COLO668 (cell line): ENCODE measurements around the gene SPTBN2.
A peak's percentile ranks its signal among the peaks of the same experiment; 100 is the strongest.

Experiments used
- DNase-seq: peaks from one replicate; lab custom pipeline; 2025; ENCODE audit not compliant: unreplicated experiment; lab: John Stamatoyannopoulos, UW

Gene SPTBN2

DNA sequence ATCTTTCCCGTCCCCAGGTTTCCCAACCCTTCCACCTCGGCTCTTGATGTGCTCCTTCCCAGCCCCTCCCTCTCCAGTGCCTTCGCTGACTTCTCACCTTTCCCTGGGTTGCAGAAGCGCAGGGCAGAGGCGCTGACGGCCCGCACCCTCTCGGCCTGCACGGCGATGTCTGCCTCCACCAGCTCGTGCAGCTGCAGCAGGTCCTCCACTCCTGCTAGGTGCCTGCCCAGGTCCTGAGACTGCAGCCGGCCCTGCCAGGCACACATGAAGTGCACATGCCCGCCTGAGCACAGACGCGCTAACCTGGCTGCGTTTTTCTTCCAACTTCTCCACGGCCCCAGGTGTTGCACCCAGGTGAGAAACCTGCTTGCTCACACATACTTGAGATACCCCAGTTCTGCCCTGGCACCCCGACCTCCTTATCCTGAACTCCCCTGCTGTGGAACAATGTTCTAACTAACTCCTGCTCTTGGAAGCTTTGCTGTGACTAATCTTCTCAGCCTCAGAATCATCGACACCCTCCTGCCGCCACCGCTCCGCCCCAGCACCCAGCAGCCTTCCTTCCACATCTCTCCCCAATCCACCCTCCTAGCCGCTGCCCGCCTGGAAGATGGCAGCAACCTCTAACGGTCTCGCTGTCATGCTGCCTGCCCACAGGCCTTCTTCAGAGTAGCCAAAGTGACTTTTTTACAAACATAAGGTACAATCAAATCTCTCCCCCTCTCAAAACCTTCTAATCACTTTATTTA lies 23.3 kb downstream of the SPTBN2 start:
- DNase-seq = no peak

DNA sequence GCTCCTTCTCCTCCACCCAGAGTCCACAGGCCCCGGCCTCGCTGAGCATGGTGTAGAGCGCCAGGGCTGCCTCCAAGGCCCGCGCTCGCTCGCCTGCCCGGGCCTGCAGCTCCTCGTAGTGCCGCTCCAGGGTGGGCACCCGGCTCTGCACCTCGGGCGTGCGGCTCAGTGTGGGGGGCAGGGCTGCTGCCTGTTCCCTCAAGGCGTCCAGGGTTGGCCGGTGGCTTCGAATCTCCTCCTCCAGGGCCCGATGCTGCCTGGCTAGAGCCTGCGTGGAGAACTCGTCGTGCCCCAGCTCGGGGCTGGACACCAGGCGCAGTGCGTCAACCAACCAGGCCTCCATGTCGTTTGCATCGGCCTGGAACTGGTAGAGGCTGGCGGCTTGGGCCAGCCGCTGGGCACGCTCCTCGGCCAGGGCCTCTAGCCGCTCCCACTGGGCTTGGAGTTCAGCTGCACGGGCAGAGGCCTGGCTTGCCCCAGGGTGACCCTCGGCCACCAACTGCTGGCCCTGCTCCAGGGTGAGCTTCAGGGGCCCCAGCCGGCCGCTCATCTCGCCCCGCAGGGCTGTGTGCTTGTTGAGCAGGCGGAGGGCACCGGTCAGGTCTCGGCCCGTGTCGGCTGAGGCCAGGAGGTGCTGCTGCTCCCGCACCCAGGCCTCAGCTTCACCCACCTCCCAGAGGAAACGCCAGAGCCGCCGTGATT lies 24.2 kb downstream of the SPTBN2 start:
- DNase-seq = no peak

DNA sequence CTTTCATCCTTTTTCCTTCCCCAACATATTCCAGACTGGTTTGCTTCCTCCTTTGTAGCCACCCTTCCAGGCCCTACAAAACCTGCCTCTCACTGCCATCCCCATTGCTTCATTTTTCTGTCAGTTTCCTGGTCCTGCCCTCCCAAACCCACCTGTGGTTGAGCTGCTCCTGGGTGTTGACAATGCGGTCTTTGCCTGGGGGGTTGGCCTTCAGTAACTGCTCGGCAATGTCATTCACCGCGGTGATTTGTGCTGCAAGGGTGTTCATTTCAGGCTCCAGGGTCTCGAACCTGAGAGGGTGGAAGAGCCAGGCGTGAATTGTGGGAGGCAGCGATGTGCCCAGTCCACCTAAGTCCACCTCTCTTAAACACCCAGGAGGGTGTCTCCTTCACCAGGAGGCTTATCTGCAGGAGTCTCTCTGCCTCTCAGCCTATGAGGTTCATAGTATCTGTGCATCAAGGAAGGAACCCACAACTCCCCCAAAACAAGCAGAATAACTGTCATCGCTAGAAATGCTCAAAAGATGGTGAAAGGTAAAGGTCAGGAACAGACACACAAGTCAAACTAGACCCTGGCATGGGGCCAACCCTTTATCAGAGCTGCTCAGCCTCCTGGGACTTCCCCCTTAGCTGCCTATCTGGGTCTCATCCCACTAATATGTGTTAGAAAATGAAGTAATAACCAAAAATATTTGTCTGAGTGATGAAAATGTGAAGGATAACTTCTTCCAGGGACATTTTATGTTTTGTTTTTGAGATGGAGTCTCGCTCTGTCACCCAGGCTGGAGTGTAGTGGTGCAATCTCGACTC lies 27.4 kb downstream of the SPTBN2 start:
- DNase-seq = no peak

DNA sequence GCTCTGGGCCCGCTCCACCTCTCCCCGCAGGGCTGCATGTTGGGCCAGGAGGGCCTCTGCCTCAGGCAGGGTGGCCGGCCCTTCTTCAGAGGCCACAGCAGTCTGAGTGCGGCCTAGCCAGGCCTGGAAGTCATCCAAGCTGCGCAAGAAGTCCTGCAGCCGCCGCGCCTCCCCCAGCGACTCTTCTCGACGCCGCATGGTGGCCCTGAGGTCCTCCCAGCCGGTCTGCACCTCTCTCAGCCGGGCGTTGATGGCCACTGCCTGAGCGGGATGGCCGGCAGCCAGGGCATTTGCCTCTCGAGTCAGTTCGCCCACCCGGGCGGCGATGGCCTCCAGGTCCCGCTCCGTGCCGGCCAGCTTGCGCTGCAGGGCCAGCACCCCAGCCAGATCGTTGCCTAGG lies 28.3 kb downstream of the SPTBN2 start:
- DNase-seq = no peak

DNA sequence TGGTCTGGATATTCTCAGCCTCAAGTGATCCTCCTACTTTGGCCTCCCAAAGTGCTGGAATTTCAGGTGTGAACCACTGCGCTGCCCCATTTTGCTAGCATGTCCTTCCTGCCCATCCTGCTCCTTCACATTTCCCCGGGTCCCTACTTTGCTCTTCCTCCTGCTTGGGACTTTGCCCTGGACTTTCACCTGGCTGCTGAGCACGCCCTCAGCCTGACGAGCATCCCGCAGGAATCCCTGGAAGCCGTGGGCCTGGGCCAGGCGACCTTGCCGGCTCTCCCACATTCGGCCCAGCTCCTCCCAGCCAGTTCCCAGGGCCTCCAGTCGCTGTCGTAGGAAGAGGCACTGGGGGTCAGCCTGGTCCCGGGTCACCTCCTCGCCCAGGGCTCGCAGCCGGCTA lies 28.7 kb downstream of the SPTBN2 start:
- DNase-seq = no peak

DNA sequence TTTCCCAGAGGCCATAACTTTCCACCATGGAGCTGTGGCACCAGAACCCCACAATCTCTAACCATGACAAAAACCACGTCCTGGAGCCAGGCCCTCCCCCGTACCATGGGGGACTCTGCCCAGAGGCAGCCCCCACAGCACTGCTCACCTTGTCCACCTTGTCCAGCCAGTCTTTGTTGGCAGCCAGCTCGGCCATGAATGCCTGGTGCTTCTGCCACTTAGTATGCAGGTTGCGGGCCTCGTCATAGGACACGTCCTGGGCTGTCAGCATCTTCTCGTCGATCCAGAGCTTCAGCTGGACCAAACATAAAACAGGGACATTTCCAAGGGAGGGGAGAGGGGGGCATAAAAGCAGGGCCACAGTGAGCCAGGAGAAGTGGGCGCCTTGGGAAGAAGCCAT lies 30.5 kb downstream of the SPTBN2 start:
- no peak for DNase-seq

DNA sequence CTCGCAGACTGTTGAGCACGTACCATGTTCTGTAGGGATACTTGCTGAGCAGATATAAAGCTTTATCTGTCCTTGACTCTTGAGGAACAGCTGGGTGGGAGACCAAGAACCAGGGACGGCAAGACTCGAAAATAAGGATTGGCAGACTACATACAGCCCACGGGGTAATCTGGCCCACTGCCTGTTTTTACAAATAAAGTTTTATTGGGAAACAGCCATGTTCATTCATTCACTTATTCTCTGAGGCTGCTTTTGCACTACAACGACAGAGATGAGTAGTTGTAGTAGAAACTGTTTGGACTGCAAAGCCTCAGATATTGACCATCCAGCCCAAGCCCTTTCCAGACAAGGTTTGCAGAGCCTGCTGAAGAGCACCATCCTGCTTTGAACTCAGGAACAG lies 31.0 kb downstream of the SPTBN2 start:
- no peak for DNase-seq

DNA sequence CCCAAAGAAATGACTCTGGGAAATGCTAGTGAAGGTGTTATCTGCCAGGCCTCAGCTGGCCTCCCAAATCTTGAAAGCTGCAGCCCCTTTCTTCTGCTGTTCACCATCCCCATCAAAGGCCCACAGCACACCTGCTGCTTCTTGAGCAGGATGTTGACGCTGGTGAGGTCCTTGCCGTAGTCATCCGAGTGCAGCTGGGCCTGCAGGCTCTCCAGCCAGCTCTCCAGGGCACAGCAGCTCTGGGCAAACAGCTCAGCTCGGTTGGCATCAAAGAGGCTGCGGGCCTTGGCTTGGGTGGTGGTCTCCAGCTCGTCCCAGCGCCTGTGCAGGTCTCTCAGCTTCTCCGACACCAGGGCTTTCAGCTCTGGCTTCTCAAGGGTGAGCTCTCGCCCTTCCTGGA lies 32.9 kb downstream of the SPTBN2 start:
- DNase-seq = no peak

DNA sequence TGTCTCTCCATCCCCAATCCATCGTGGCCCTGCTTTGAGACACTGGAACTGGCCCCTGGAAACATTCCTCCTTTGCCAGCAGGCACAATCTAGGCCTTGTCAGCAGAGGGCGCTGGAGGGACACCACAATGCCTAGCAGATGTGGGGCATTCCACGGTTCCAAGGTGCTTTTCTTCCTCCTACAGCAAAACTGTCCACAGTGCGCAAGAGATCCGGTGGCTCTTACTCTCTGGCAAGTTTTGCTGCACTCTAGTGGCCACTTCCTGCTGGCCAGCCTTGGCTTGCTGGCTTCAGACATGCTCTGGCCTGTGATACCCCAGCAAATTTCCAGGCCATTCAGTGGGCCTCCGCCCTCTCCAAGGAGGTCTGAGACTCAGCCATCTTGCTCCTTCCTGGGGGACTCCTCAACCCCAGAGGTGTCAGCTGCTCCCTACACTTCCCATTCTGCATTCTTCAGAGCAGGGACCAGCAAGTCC lies 34.2 kb downstream of the SPTBN2 start:
- DNase-seq = peak; percentile 85

DNA sequence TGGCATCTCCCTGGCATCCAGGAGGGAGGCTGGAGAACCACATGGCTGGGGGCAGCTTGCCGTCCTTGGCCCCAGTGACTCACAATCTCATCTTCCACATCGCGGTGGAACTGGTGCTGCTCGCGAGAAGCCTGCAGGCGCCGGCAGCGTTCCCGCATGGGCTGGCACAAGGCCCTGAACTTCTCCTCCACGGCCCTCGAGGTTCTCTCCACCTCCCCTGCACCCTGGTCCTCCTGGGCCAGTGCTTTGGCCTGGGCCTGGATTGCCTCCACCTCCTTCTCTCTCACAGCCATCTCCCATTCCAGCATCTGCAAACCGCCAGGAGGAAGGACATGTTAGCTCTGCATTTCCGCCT lies 35.0 kb downstream of the SPTBN2 start:
- no peak for DNase-seq

DNA sequence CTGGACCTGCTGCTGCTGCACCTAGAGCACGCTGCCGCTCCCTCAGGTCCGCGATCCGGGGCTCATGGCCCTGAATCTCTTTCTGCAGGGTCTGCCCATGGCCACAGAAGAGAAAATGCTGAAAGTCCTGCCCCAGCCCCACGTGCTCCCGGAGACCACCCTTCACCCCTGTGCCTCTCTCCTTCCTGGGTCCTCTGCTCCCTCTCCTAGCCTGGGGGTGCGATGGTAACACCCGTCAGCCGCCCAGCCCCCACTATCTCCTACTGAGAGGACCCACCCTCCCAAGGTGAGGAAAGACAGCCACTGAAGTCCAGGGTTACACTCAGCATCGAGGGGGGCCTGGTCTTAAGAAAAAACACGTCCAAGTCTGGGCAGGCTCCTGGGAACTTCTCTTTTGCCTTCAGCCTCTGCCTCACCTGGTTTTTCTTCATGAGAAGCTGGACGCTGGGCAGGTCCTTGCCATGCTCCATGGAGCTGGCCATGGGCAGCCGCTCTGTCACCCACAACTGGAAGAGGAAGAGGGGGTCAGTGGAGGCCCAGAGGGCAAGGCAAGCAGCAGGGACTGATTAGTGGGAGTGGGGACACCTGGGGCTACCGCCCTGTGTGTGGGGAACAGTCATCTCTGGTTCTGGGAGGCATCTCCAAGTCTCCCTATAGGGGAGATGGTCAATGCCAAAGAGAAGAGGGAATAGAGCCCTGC lies 35.5 kb downstream of the SPTBN2 start:
- no peak for DNase-seq

DNA sequence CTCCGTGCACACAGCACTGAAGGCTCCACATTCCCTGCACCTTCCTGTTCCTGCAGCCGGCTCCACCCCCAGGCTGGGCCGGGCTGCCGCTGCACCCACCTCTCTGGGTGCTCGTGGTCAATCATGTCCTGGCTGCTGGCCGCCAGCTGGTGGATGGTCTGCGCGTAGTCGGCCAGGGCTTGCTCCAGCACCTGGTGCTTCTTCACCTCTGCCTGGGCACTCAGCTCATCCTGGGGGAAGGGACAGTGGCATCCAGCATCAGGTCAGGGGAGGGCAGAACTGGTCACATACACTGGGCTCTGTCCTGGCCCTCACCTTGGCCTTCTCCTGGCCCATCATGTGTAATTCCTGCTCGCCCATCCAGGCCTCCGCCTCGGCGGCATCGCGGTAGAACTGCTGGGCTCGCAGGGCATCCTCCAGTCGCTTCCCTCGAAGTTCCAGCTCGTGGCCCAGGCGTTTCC lies 36.1 kb downstream of the SPTBN2 start:
- DNase-seq = no peak

DNA sequence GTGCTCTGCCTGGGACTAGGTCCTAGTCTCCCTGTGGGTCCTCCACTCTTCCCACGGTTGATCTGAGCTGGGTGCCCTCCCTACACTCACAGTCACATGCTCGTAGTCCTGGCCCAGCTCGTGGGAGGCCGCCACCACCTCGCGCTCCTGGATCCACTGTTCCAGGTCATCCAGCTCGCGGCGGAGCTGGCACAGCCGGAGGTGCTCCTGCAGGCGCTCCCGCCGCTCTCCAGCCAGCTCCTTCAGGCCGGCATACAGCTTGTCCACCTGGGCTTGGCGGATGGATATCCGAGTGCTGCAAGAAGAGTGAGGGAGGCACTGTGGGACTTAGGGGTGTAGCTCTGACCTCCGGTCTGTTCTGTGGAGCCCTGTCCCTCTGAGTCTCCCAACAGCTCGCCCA lies 36.6 kb downstream of the SPTBN2 start:
- no peak for DNase-seq

DNA sequence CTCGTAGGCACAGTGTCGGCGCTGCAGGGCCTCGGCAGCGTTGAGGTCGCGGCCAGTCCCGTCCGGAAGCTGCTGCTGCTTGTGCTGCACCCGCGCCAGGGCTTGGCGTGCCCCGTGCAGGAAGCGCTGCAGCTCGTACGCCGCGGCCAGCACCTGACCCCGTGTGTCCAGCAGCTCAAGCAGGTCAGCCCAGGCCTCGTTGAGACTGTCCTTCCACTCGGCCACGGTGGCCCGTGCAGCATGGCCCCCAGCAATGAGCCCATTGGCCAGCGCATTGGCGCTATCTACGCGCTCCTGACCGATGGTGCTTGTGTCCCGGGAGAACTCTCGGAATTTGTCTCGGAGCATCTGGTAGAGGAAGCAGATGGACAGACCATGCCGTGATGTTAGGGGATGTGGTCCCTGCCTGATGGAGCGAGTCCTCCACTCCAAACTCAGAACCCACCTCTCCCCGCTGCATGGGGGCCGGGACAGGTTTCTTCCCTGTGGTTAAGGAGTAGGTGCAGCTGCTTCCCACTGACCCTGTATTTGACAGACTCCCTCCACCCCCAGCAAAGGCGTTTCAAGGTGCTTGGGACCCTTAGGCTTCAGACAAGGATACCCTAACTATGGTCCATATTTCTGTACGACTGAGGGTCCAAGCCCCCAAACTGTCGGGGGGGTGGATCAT lies 37.6 kb downstream of the SPTBN2 start:
- DNase-seq = no peak

DNA sequence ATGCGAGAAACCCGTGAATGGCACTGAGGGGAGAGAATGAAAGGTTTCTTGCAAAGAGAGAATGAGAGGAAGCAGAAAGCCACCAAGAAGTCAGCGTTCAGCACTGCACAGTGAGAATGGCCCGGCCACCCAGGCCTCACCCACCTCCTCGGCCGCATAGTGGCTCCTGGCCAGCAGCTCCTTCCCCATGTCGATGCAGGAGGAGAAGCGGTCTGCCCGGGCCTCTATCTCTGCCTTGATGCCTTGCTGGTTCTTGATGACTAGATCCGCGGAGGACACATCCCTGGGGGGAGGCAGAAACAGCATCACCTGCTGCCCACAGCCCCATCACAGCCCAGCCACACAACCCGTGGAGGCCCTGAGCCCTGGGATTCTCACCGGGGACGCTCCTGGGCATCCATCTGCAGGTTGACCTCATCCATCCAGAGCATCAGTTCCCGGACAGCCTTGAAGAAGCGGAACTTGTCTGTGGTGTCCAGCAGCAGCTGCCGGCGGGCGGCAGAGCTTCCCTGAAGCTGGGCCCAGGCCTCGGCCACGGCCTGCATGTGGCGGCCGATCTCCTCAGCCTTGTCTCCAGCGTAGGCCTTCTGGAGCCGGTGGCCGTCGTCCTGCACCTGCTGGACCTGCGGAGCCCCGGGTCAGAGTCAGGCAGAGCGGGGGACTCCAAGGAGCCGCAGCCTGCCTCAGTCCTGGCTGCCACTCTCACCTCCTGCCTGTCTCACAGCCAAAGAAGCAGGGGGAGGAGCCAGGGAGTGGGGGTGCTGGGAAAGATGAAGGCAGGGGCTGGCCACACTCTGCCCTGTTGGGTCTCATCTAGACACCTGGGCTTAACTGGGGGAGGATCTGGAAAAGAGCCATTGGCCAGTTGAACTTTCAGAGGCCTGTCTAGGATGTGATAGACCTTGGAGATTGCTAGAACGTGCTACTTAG lies 39.1 kb downstream of the SPTBN2 start:
- no peak for DNase-seq

DNA sequence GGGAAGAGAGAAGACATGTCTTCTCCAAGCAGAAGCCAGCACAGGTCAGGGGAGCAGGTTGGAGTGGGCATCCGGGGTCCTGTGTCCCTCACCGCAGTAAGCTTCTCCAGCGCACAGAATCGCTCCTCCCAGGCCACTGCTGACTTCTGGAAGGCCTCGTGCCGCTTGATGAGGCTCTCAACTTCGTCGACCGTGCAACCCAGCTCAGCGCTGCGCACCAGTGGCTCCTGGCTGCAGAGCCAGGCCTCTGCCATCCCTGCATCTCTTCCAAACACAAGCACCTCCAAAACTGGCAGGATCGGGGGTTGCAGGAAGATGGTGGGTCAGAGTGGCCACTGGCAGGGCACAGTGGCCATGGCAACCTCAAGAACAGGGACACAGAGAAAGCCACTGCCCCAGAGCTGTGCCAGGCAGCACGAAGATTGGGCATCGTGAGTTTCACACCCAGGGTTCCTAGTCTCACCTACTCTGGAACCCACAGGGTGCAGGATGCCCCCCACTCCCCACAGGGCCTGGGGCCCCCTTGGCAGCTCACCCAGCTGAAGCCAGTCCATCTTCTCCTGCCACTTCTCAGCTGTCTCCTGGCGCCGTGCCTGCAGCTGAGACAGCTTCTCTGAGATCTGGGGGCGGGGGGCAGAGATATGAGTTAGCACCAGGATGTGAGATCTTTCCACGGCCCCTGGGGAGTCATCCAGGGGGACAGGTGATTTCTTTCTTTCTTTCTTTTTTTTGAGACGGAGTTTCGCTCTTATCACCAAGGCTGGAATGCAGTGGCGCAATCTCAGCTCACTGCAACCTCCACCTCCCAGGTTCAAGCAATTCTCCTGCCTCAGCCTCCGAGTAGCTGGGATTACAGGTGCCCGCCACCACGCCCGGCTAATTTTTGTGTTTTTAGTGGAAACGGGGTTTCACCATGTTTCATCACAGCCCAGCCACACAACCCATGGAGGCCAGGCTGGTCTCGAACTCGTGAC lies 40.2 kb downstream of the SPTBN2 start:
- no peak for DNase-seq

DNA sequence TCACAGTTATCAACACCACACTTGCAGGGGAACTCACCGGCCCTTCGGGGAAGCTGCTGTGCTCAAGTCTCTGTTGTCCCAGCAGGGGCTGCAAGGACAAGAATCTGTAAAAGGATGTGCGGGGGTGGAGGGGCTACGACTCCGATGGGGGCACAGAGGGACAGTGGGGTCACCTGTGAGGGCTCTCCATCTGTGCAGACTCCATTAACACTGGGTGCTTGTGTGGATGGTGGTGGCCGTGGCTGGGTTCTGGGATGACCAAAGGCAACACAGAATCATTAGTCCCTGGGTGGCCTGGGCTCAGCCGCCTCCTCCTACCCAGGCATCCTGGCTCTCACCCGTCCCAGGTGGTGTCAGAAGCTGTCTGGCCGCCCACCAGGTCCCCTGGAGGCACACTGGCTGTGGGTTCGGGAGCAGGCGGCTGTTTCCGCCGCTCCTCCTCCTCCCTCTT lies 41.2 kb downstream of the SPTBN2 start:
- DNase-seq = no peak
